K562 (cell line): Measurements from ENCODE around the gene CKAP2.
"Not testable (repeated sequence)": the region's sequence is repeated elsewhere in the genome, so short reads cannot be mapped to it uniquely, and the experiment has no call there.

Source experiments
- ATF3 ChIP-seq, 2 experiments: fragments of 450-650 bp in 1 of 2; sonication (generic) in 1 of 2; formaldehyde crosslinking in 1 of 2; IDR thresholded peaks in 1 of 2; conservative IDR thresholded peaks in 1 of 2; 2 replicates each; pipeline versions ENCODE4 v1.6.1 to v1.8.1; 2016 to 2023; ENCODE audit warnings: mild to moderate bottlenecking in 2 of 2, moderate library complexity in 2 of 2, inconsistent platforms in 1 of 2, missing genetic modification reagents in 1 of 2
- NFYB ChIP-seq: IDR thresholded peaks from 2 replicates; pipeline ENCODE4 v1.6.1; 2011; ENCODE audit warnings: mild to moderate bottlenecking, moderate library complexity; ENCODE audit not compliant: insufficient read length; ENCODE audit errors: extremely low read depth
- RUNX1 ChIP-seq: sonication (generic); IDR thresholded peaks from 2 replicates; pipeline ENCODE4 v1.6.1; 2016; ENCODE audit warnings: antibody characterized with exemption, low read depth
- ZNF586 ChIP-seq: fragments of 450-650 bp; formaldehyde crosslinking; conservative IDR thresholded peaks from 2 replicates; pipeline ENCODE4 v1.4.0; 2020; ENCODE audit warnings: mild to moderate bottlenecking, moderate library complexity

DNA sequence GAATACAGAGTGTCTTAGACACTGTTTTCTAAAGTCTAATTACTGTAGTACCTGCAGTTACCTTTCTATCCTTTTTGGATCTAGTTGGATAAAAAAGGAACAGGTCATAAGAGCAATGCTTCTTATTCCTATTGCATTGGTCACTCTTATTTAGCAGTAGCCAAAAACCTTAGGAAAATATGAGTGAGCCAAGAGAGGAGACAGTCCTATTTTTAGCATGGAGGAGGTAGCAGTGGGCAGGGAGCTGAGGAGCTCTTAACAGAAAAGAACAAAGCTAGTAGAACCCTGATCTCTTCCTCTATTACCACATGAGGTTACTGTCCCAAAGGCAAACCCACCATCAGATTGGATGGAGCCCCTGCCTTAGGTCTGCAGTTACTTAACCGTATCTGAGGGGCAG is 50.6 kb downstream of the CKAP2 start:
- TF ChIP-seq ATF3 (IDR thresholded peaks at IDR 0.05); ATF3 (CRISPR knock-in tag; conservative IDR thresholded peaks at IDR 0.05); NFYB; ZNF586 (CRISPR knock-in tag); RUNX1: not testable (repeated sequence)
